GM21737 (cell line): ENCODE data around the gene TP63.
"Not testable (repeated sequence)": the region's sequence is repeated elsewhere in the genome, so short reads cannot be mapped to it uniquely, and the experiment has no call there.

ENCODE experiments used
- ATAC-seq: cut with Tn5 transposase; IDR thresholded peaks from one replicate; pipeline ENCODE4 v1.9.1; 2021; ENCODE audit warnings: mild to moderate bottlenecking, moderate library complexity; ENCODE audit not compliant: unreplicated experiment

TP63 gene

GRCh38 chr3:189720736-189721417 lies 89.7 kb downstream of the TP63 start:
- no peak for ATAC-seq

GRCh38 chr3:189721873-189722665 lies 90.9 kb downstream of the TP63 start:
- ATAC-seq = no peak

- no peak for ATAC-seq
These were observed 93.2 kb downstream of the TP63 start for GRCh38 chr3:189724356-189724755.

- no peak for ATAC-seq
These were observed 95.1 kb downstream of the TP63 start for GRCh38 chr3:189726277-189726676.

GRCh38 chr3:189727158-189727557 lies 96.0 kb downstream of the TP63 start:
- no peak for ATAC-seq

GRCh38 chr3:189727898-189728297 lies 96.7 kb downstream of the TP63 start:
- no peak for ATAC-seq

GRCh38 chr3:189728915-189729314 lies 97.7 kb downstream of the TP63 start:
- no peak for ATAC-seq

- no peak for ATAC-seq
These were observed 102.9 kb downstream of the TP63 start for GRCh38 chr3:189734061-189734460.

- no peak for ATAC-seq
These were observed 104.7 kb downstream of the TP63 start for GRCh38 chr3:189735913-189736312.

GRCh38 chr3:189737071-189737470 lies 105.9 kb downstream of the TP63 start:
- no peak for ATAC-seq

- ATAC-seq = no peak
These were observed 106.4 kb downstream of the TP63 start for GRCh38 chr3:189737619-189738018.

- ATAC-seq = no peak
These were observed 108.2 kb downstream of the TP63 start for GRCh38 chr3:189739378-189739777.

- no peak for ATAC-seq
These were observed 109.0 kb downstream of the TP63 start for GRCh38 chr3:189740156-189740555.

GRCh38 chr3:189744235-189744634 lies 113.0 kb downstream of the TP63 start:
- ATAC-seq = no peak

GRCh38 chr3:189745622-189746021 lies 114.4 kb downstream of the TP63 start:
- ATAC-seq = no peak

GRCh38 chr3:189748046-189748445 lies 116.9 kb downstream of the TP63 start:
- no peak for ATAC-seq

GRCh38 chr3:189750972-189751371 lies 119.8 kb downstream of the TP63 start:
- ATAC-seq = not testable (repeated sequence)

- no peak for ATAC-seq
These were observed 123.2 kb downstream of the TP63 start for GRCh38 chr3:189754356-189754755.

GRCh38 chr3:189756582-189757078 lies 125.4 kb downstream of the TP63 start:
- ATAC-seq = no peak

- ATAC-seq = no peak
These were observed 127.0 kb downstream of the TP63 start for GRCh38 chr3:189758186-189758585.

GRCh38 chr3:189766416-189766815 lies 135.2 kb downstream of the TP63 start:
- no peak for ATAC-seq

GRCh38 chr3:189771842-189772450 lies 140.8 kb downstream of the TP63 start:
- no peak for ATAC-seq
